Heart left ventricle (tissue), 13 donors: ENCODE measurements around the gene DCPS.

Experiments used
- POLR2A ChIP-seq, 2 donors: fragments of 450-650 bp; IDR thresholded peaks; one replicate each; pipeline ENCODE4 v1.6.1; 2017; ENCODE audit warnings: antibody characterized with exemption in 2 of 2, mild to moderate bottlenecking in 2 of 2, moderate library complexity in 2 of 2
- TF ChIP-seq, protein P1 (sequence below), 12 donors: fragments of 200-600 bp; sonication (generic) in 4 of 12; IDR thresholded peaks; one replicate each; pipeline versions ENCODE4 v1.5.0 to v1.8.0; 2018 to 2022; ENCODE audit warnings: antibody characterized with exemption in 12 of 12, mild to moderate bottlenecking in 5 of 12
- donor health status: ischemic (EF 13 %, LVEDD 7.1; RV severe dilation, severe dysfunction).
- donor health status: DM: no; HTN: yes; CAD: no.
- donor health status: DM: no; HTN: no; CAD: no.
- donor health status: ischemic (EF 25% LVEDD 6.9; RV normal size, moderate dysfunction).
- donor health status: ischemic (EF 25% LVEDD 5.7; RV mildly dilated, moderate dysfunction).
- donor health status: ischemic (EF 35%, LVEDD 5.7; RV mildly dilated, moderate dysfunction).
- donor health status: nonischemic (EF 11% LVEDD 7.7; RV severe dilation, severe dysfunction).
- donor health status: DM: yes; HTN: yes; CAD: no.
- donor health status: PGD.
- donor health status: ischemic (EF 29% LVEDD 5.4; RV normal size, mild dysfunction).
- donor health status: nonischemic (EF 23%, LVEDD 6.1; RV moderate dilation, normal function).

DNA sequence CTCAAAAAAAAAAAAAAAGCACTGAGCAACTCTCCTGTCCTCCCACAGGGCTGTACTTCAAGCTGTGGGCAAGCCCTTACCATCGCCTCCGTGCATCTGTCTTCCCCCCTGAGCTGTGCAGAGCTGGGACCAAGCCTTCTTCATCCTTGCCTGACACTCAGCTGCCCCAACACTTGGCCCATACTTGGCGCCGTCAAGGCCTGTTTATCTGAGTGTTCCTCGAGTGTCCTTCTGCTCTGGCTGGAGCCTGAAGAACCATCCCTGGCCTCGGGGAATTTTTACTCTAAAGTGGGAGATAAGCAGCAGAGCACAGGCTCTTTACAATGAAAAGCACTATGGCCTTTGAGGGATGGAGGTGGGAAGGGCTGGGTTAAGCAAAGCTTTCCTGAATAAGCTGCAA is 22.6 kb upstream of the DCPS start:
- TF ChIP-seq, protein P1, sequence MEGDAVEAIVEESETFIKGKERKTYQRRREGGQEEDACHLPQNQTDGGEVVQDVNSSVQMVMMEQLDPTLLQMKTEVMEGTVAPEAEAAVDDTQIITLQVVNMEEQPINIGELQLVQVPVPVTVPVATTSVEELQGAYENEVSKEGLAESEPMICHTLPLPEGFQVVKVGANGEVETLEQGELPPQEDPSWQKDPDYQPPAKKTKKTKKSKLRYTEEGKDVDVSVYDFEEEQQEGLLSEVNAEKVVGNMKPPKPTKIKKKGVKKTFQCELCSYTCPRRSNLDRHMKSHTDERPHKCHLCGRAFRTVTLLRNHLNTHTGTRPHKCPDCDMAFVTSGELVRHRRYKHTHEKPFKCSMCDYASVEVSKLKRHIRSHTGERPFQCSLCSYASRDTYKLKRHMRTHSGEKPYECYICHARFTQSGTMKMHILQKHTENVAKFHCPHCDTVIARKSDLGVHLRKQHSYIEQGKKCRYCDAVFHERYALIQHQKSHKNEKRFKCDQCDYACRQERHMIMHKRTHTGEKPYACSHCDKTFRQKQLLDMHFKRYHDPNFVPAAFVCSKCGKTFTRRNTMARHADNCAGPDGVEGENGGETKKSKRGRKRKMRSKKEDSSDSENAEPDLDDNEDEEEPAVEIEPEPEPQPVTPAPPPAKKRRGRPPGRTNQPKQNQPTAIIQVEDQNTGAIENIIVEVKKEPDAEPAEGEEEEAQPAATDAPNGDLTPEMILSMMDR (IDR thresholded peaks at IDR 0.05) = no peak
- no peak for TF ChIP-seq POLR2A (IDR thresholded peaks at IDR 0.05)
